Non-pigmented ciliary epithelial cell (primary cell): ENCODE measurements around the gene TLR10.
"Not testable (repeated sequence)": the region's sequence is repeated elsewhere in the genome, so short reads cannot be mapped to it uniquely, and the experiment has no call there.

Source experiments
- DNase-seq: peaks from one replicate; pipeline ENCODE4 v3.0.0-alpha.2; 2010; ENCODE audit warnings: low read depth

Gene TLR10

GRCh38 chr4:38782452-38783108 lies at the start of gene TLR10:
Gene TLR10, minus strand, starts transcription at chr4:38782990. Its CDS starts 7,400 bp downstream, at chr4:38775590.
- DNase-seq = no peak

- DNase-seq = no peak
Observed at GRCh38 chr4:38832206-38832605, 49.4 kb upstream of the TLR10 start.

GRCh38 chr4:38831653-38832052 lies 48.9 kb upstream of the TLR10 start:
- DNase-seq = no peak

GRCh38 chr4:38829237-38829636 lies 46.4 kb upstream of the TLR10 start:
- no peak for DNase-seq

- no peak for DNase-seq
Observed at GRCh38 chr4:38823766-38824165, 41.0 kb upstream of the TLR10 start.

- DNase-seq = no peak
Observed at GRCh38 chr4:38822748-38823303, 40.0 kb upstream of the TLR10 start.

- no peak for DNase-seq
Observed at GRCh38 chr4:38821739-38822138, 38.9 kb upstream of the TLR10 start.

GRCh38 chr4:38820329-38821061 lies 37.7 kb upstream of the TLR10 start:
- DNase-seq = no peak

GRCh38 chr4:38819569-38819968 lies 36.8 kb upstream of the TLR10 start:
- no peak for DNase-seq

- no peak for DNase-seq
Observed at GRCh38 chr4:38818441-38818976, 35.7 kb upstream of the TLR10 start.

GRCh38 chr4:38815885-38816782 lies 33.3 kb upstream of the TLR10 start:
- no peak for DNase-seq

GRCh38 chr4:38814386-38814785 lies 31.6 kb upstream of the TLR10 start:
- DNase-seq = no peak

- DNase-seq = no peak
Observed at GRCh38 chr4:38811297-38811696, 28.5 kb upstream of the TLR10 start.

GRCh38 chr4:38807462-38807861 lies 24.7 kb upstream of the TLR10 start:
- DNase-seq = not testable (repeated sequence)

GRCh38 chr4:38806251-38806650 lies 23.5 kb upstream of the TLR10 start:
- DNase-seq = not testable (repeated sequence)

GRCh38 chr4:38805530-38806145 lies 22.8 kb upstream of the TLR10 start:
- no peak for DNase-seq

- DNase-seq = no peak
Observed at GRCh38 chr4:38804654-38805295, 22.0 kb upstream of the TLR10 start, which contains the start of gene TLR1. Gene TLR1, minus strand, starts transcription at chr4:38804791. Its CDS starts 5,960 bp downstream, at chr4:38798831.

GRCh38 chr4:38803833-38804653 lies 21.3 kb upstream of the TLR10 start:
- no peak for DNase-seq

- DNase-seq = no peak
Observed at GRCh38 chr4:38802561-38803355, 20.0 kb upstream of the TLR10 start.
